Measurements from ENCODE around the gene RCAN1.

GRCh38 chr21:34548781-34549376, 66.0 kb downstream of the RCAN1 start:
- TF ChIP-seq CTCF (IDR thresholded peaks at IDR 0.05): no peak
- TF ChIP-seq RCOR1 (IDR thresholded peaks at IDR 0.05; ENCODE audit: low read depth, low read length): no peak
- TF ChIP-seq E2F6 (IDR thresholded peaks at IDR 0.05; ENCODE audit: borderline replicate concordance, low read depth): no peak
- no peak for TF ChIP-seq POLR2A (IDR thresholded peaks at IDR 0.05; ENCODE audit: low read length)
- TF ChIP-seq, protein P1, sequence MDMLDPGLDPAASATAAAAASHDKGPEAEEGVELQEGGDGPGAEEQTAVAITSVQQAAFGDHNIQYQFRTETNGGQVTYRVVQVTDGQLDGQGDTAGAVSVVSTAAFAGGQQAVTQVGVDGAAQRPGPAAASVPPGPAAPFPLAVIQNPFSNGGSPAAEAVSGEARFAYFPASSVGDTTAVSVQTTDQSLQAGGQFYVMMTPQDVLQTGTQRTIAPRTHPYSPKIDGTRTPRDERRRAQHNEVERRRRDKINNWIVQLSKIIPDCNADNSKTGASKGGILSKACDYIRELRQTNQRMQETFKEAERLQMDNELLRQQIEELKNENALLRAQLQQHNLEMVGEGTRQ (IDR thresholded peaks at IDR 0.05): no peak
- no peak for TF ChIP-seq RAD21 (conservative IDR thresholded peaks at IDR 0.05 in 1 of 2, IDR thresholded peaks at IDR 0.05 in 1 of 2)
- TF ChIP-seq HDAC2 (IDR thresholded peaks at IDR 0.05): no peak
- no peak for TF ChIP-seq RARB (CRISPR knock-in tag; IDR thresholded peaks at IDR 0.05)
- TF ChIP-seq EP300 (IDR thresholded peaks at IDR 0.05): no peak
- no peak for TF ChIP-seq SREBF2 (IDR thresholded peaks at IDR 0.05)
- TF ChIP-seq PBX3 (IDR thresholded peaks at IDR 0.05): no peak
- TF ChIP-seq, protein P2, sequence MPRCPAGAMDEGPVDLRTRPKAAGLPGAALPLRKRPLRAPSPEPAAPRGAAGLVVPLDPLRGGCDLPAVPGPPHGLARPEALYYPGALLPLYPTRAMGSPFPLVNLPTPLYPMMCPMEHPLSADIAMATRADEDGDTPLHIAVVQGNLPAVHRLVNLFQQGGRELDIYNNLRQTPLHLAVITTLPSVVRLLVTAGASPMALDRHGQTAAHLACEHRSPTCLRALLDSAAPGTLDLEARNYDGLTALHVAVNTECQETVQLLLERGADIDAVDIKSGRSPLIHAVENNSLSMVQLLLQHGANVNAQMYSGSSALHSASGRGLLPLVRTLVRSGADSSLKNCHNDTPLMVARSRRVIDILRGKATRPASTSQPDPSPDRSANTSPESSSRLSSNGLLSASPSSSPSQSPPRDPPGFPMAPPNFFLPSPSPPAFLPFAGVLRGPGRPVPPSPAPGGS (IDR thresholded peaks at IDR 0.05): no peak
- TF ChIP-seq ESRRA (IDR thresholded peaks at IDR 0.05; ENCODE audit: borderline replicate concordance, low read length): no peak
